Measurements from ENCODE around the gene ST8SIA4. TPM values are rescaled to one million over a fixed set of nuclear protein-coding genes. Genes with fewer than 3 reads are reported as not detected.

The ST8SIA4 gene
- total and polyA plus RNA-seq, 2 donors (not counting 1 experiment from before 2014, with no cell fraction given): 9.5 to 42.6 TPM

GRCh38 chr5:100846772-100847171 is 56.3 kb downstream of the ST8SIA4 start:
- peaks cover 2 to 11% of the 10 kb centered on the region in 2 experiments for H3K36me3 ChIP-seq (replicated peaks in 1 of 2; ENCODE audit: control extremely low read depth in 1 of 2, control insufficient read depth in 1 of 2, extremely low read depth in 1 of 2, insufficient read depth in 2 of 2, low read length in 1 of 2)
- no peak overlapping the region for H2AFZ ChIP-seq (ENCODE audit: insufficient read depth, low read depth, low read length, poor library complexity, severe bottlenecking)
- H3K9ac ChIP-seq (ENCODE audit: low read length): no peak overlapping the region
- Mint-ChIP-seq H3K4me1 (peaks cover 46% of the 10 kb centered on the region), H3K27ac (peak overlapping the region; percentile 7), H3K4me3 (no peak overlapping the region), H3K9me3 (ENCODE audit: insufficient read depth) (no peaks in the 10 kb centered on the region), H3K27me3 (no peaks in the 10 kb centered on the region)
- intact Hi-C loops (cut with micrococcal nuclease): no loop called here
- WGBS (ENCODE audit: insufficient coverage): 50% methylated on average over 1 of the region's 4 CpGs
- H3K4me3 ChIP-seq (ENCODE audit: control extremely low read depth in 1 of 5, extremely low read depth in 1 of 5, insufficient read depth in 1 of 5, low read depth in 2 of 5, low read length in 4 of 5): no peak overlapping the region
- no peak overlapping the region for H3K27ac ChIP-seq (ENCODE audit: low read length in 2 of 2)
- no peak for TF ChIP-seq EZH2 (IDR thresholded peaks at IDR 0.05; ENCODE audit: borderline replicate concordance, insufficient read depth, low read depth, low read length, poor library complexity, severe bottlenecking)
- no peak for TF ChIP-seq CTCF (IDR thresholded peaks at IDR 0.05)
- DNase-seq (no peak), ATAC-seq (ENCODE audit: low read depth) (no peak)
- CTCF ChIA-PET: no interaction called here
- H3K4me1 ChIP-seq (ENCODE audit: control insufficient read depth in 2 of 2, insufficient read depth in 2 of 2, low read length in 2 of 2): peaks cover 5 to 20% of the 10 kb centered on the region in 2 donors
- H3K79me2 ChIP-seq (ENCODE audit: control insufficient read depth, insufficient read depth, low read length): peaks cover 55% of the 10 kb centered on the region
- POLR2A ChIA-PET: interaction anchor here (0.6 kb wide), 1 partner anchor 54 kb away, joined by 4 read pairs; no protein-coding TSS in a partner anchor
- peaks cover under 1% of the 10 kb centered on the region for H4K20me1 ChIP-seq (ENCODE audit: control insufficient read depth, insufficient read depth, low read length, poor library complexity, severe bottlenecking)
- no peak overlapping the region for H3K4me2 ChIP-seq (replicated peaks; ENCODE audit: low read depth, low read length, poor library complexity, severe bottlenecking)
- H3K27me3 ChIP-seq (replicated peaks in 1 of 4; ENCODE audit: control extremely low read depth in 1 of 4, control insufficient read depth in 3 of 4, insufficient read depth in 4 of 4, low read length in 3 of 4): no peaks in the 10 kb centered on the region
- no peaks in the 10 kb centered on the region for H3K9me3 ChIP-seq (ENCODE audit: control extremely low read depth in 1 of 3, control insufficient read depth in 2 of 3, insufficient read depth in 1 of 3, low read length in 2 of 3)

GRCh38 chr5:100842080-100842479 is 61.0 kb downstream of the ST8SIA4 start:
- H3K4me1 Mint-ChIP-seq: peaks cover 73% of the 10 kb centered on the region
- H3K4me3 Mint-ChIP-seq: peak overlapping the region; percentile 1
- no peak overlapping the region for H3K4me3 ChIP-seq (ENCODE audit: control extremely low read depth in 1 of 5, extremely low read depth in 1 of 5, insufficient read depth in 1 of 5, low read depth in 2 of 5, low read length in 4 of 5)
- no peaks in the 10 kb centered on the region for H3K27me3 ChIP-seq (replicated peaks in 1 of 4; ENCODE audit: control extremely low read depth in 1 of 4, control insufficient read depth in 3 of 4, insufficient read depth in 4 of 4, low read length in 3 of 4)
- H3K9ac ChIP-seq (ENCODE audit: low read length): no peak overlapping the region
- no peaks in the 10 kb centered on the region for H3K27me3 Mint-ChIP-seq
- ChIA-PET CTCF (interaction anchor here (1.0 to 7.0 kb wide), 2 partner anchors 9 to 59 kb away, joined by 3 to 41 read pairs; partner anchors contain the start of gene ST8SIA4), POLR2A (no interaction called here)
- WGBS (ENCODE audit: insufficient coverage): no CpG with 5 or more reads among the region's 2 CpGs
- H3K4me1 ChIP-seq (ENCODE audit: control insufficient read depth in 2 of 2, insufficient read depth in 2 of 2, low read length in 2 of 2): peaks cover 18 to 36% of the 10 kb centered on the region in 2 donors
- DNase-seq: no peak
- H3K9me3 Mint-ChIP-seq (ENCODE audit: insufficient read depth): no peaks in the 10 kb centered on the region
- H3K27ac ChIP-seq (ENCODE audit: low read length in 2 of 2): peak overlapping the region in 1 of 2 donors; percentile 62
- peaks cover 77% of the 10 kb centered on the region for H3K79me2 ChIP-seq (ENCODE audit: control insufficient read depth, insufficient read depth, low read length)
- ATAC-seq (ENCODE audit: low read depth): no peak
- peak overlapping the region; percentile 46 for H3K4me2 ChIP-seq (replicated peaks; ENCODE audit: low read depth, low read length, poor library complexity, severe bottlenecking)
- no peak overlapping the region for H3K27ac Mint-ChIP-seq
- no peak overlapping the region for H2AFZ ChIP-seq (ENCODE audit: insufficient read depth, low read depth, low read length, poor library complexity, severe bottlenecking)
- H3K36me3 ChIP-seq (replicated peaks in 1 of 2; ENCODE audit: control extremely low read depth in 1 of 2, control insufficient read depth in 1 of 2, extremely low read depth in 1 of 2, insufficient read depth in 2 of 2, low read length in 1 of 2): peaks cover 2 to 7% of the 10 kb centered on the region in 2 experiments
- TF ChIP-seq EZH2 (IDR thresholded peaks at IDR 0.05; ENCODE audit: borderline replicate concordance, insufficient read depth, low read depth, low read length, poor library complexity, severe bottlenecking): no peak
- TF ChIP-seq CTCF (IDR thresholded peaks at IDR 0.05): no peak
- H4K20me1 ChIP-seq (ENCODE audit: control insufficient read depth, insufficient read depth, low read length, poor library complexity, severe bottlenecking): peaks cover 3% of the 10 kb centered on the region
- intact Hi-C loops (cut with micrococcal nuclease): loop anchor here (5.0 kb wide), 1 partner anchor 65 kb away; no protein-coding TSS in a partner anchor
- H3K9me3 ChIP-seq (ENCODE audit: control extremely low read depth in 1 of 3, control insufficient read depth in 2 of 3, insufficient read depth in 1 of 3, low read length in 2 of 3): no peaks in the 10 kb centered on the region

All from B cell (primary cell).